K562 (cell line): ENCODE data around the gene MS4A13. TPM values are rescaled to one million over a fixed set of nuclear protein-coding genes. Genes with fewer than 3 reads are reported as not detected.

ENCODE experiments used
- ATAC-seq: fragments of 200-7000 bp; cut with Tn5 transposase; 3 replicates; pipeline ENCODE4 v1.9.1; 2020; ENCODE audit warnings: moderate library complexity
- BruUV-seq: library from RNA; stranded (reverse); fragments of 400-500 nt; replicated peaks from 2 replicates; lab custom pipeline; 2021; lab: Mats Ljungman, UMichigan
- CTCF ChIA-PET: fragments of 300-600 bp; formaldehyde crosslinking; extraction: SDS; loops from one replicate; lab custom pipeline; 2021; ENCODE audit warnings: low intra/inter-chr PET ratio; lab: Yijun Ruan, JAX
- POLR2A ChIA-PET: fragments of 300-600, 350-650 bp; sonication (Branson Sonifier 250); formaldehyde crosslinking; extraction: SDS; loops from one replicate; lab custom pipeline; 2021; ENCODE audit warnings: antibody characterized with exemption, inconsistent platforms; lab: Yijun Ruan, JAX
- DNase-seq, 4 experiments: peaks; one replicate each; pipeline versions ENCODE4 v3.0.0 to v3.0.0-alpha.2; 2011 to 2018; ENCODE audit warnings: low spot score in 3 of 4, mixed read lengths in 3 of 4; ENCODE audit errors: extremely low read depth in 1 of 4
- FAIRE-seq: peaks from 2 replicates; lab custom pipeline; 2011; peaks lifted over from hg19 to GRCh38; lab: Jason Lieb, UNC
- H2AFZ ChIP-seq: 2 replicates; pipeline ENCODE4 v1.6.0; 2011; ENCODE audit warnings: low read depth, low read length, control low read depth, inconsistent platforms
- H3K27ac ChIP-seq: fragments of 200-600 bp; 3 replicates; pipeline ENCODE4 v1.8.0; 2011; ENCODE audit warnings: low read depth, mild to moderate bottlenecking, control low read depth, inconsistent platforms, low read length, moderate library complexity, mixed read lengths; ENCODE audit errors: extremely low read depth
- H3K27me3 ChIP-seq, 2 experiments: fragments of 300-600 bp in 1 of 2; 2 replicates in 1 of 2; 3 replicates in 1 of 2; pipeline versions ENCODE4 v1.6.0 to v1.8.0; 2011; ENCODE audit warnings: inconsistent platforms in 2 of 2, low read length in 2 of 2, mild to moderate bottlenecking in 1 of 2, mixed read lengths in 1 of 2, moderate library complexity in 1 of 2; ENCODE audit not compliant: control insufficient read depth in 2 of 2, insufficient read depth in 2 of 2
- H3K36me3 ChIP-seq: fragments of 300-600 bp; 3 replicates; pipeline ENCODE4 v1.8.0; 2011; ENCODE audit warnings: mild to moderate bottlenecking, low read length, inconsistent platforms; ENCODE audit not compliant: control insufficient read depth, insufficient read depth
- H3K4me1 ChIP-seq, 2 experiments: fragments of 200-600 bp in 1 of 2; replicated peaks in 1 of 2; 2 replicates in 1 of 2; 3 replicates in 1 of 2; pipeline versions ENCODE4 v1.5.1 to v1.8.0; 2011; ENCODE audit warnings: inconsistent platforms in 2 of 2, low read length in 2 of 2, mild to moderate bottlenecking in 1 of 2, mixed read lengths in 1 of 2, moderate library complexity in 1 of 2; ENCODE audit not compliant: control insufficient read depth in 2 of 2, insufficient read depth in 2 of 2
- H3K4me2 ChIP-seq: 2 replicates; pipeline ENCODE4 v1.6.1; 2011; ENCODE audit warnings: low read length, control low read depth, inconsistent platforms, mixed read lengths; ENCODE audit not compliant: insufficient read depth
- H3K4me3 ChIP-seq: fragments of 200-600 bp; sonication (generic), shearing (Covaris generic); 2 replicates; pipeline ENCODE4 v1.5.1; 2016; ENCODE audit warnings: control low read depth, inconsistent platforms
- H3K79me2 ChIP-seq: fragments of 200-600 bp; 3 replicates; pipeline ENCODE4 v1.8.0; 2011; ENCODE audit warnings: low read length, inconsistent platforms; ENCODE audit not compliant: control insufficient read depth, insufficient read depth
- H3K9ac ChIP-seq, 2 experiments: 2 replicates each; pipeline versions ENCODE4 v1.6.0 to v1.6.1; 2011; ENCODE audit warnings: low read depth in 2 of 2, low read length in 2 of 2, control low read depth in 1 of 2, inconsistent platforms in 1 of 2, mild to moderate bottlenecking in 1 of 2, mixed read lengths in 1 of 2; ENCODE audit not compliant: insufficient read depth in 1 of 2
- H3K9me1 ChIP-seq: one replicate; pipeline ENCODE4 v1.6.0; 2011; ENCODE audit warnings: inconsistent platforms, mild to moderate bottlenecking, low read length, moderate library complexity; ENCODE audit not compliant: control insufficient read depth, insufficient read depth
- H3K9me3 ChIP-seq: replicated peaks from 2 replicates; pipeline ENCODE4 v1.5.1; 2011; ENCODE audit warnings: low read depth, low read length, inconsistent platforms; ENCODE audit not compliant: control insufficient read depth, insufficient read depth
- H4K20me1 ChIP-seq: replicated peaks from 2 replicates; pipeline ENCODE4 v1.6.1; 2011; ENCODE audit warnings: low read length, inconsistent platforms, mixed read lengths; ENCODE audit not compliant: control insufficient read depth, insufficient read depth
- ADNP ChIP-seq: fragments of 200-800 bp; sonication (Bioruptor generic); IDR thresholded peaks from 2 replicates; pipeline ENCODE4 v1.6.1; 2016; ENCODE audit warnings: missing genetic modification characterization, missing compliant biosample characterization
- ETS1 ChIP-seq: conservative IDR thresholded peaks from 2 replicates; pipeline ENCODE4 v1.6.1; 2011; ENCODE audit warnings: low read depth, mild to moderate bottlenecking, low read length; ENCODE audit not compliant: control insufficient read depth
- ETV1 ChIP-seq: fragments of 450-650 bp; conservative IDR thresholded peaks from 2 replicates; pipeline ENCODE4 v1.6.1; 2016; ENCODE audit warnings: missing genetic modification characterization, control low read depth, low read depth, missing compliant biosample characterization
- MTA3 ChIP-seq: fragments of 450-650 bp; formaldehyde crosslinking; IDR thresholded peaks from 2 replicates; pipeline ENCODE4 v1.6.1; 2017; ENCODE audit warnings: mild to moderate bottlenecking, borderline replicate concordance
- NCOR1 ChIP-seq: fragments of 450-650 bp; IDR thresholded peaks from 2 replicates; pipeline ENCODE4 v1.6.1; 2016; ENCODE audit warnings: mild to moderate bottlenecking, moderate library complexity
- NR1H2 ChIP-seq: sonication (generic); formaldehyde crosslinking; IDR thresholded peaks from 2 replicates; pipeline ENCODE4 v1.4.0; 2020; ENCODE audit warnings: mild to moderate bottlenecking, missing genetic modification reagents
- POLR3G ChIP-seq: IDR thresholded peaks from 2 replicates; pipeline ENCODE4 v1.6.1; 2011; ENCODE audit not compliant: insufficient read length, insufficient replicate concordance; ENCODE audit errors: extremely low read depth
- RFX5 ChIP-seq: IDR thresholded peaks from 2 replicates; pipeline ENCODE4 v1.6.1; 2011; ENCODE audit warnings: low read depth, mild to moderate bottlenecking, improper control_type of control experiment, low read length
- SIN3A ChIP-seq, 2 experiments: fragments of 150-350 bp in 1 of 2; IDR thresholded peaks; 2 replicates each; pipeline ENCODE4 v1.6.1; 2011 to 2016; ENCODE audit warnings: borderline replicate concordance in 2 of 2, low read depth in 2 of 2, low read length in 2 of 2, mild to moderate bottlenecking in 2 of 2, moderate library complexity in 2 of 2; ENCODE audit not compliant: control insufficient read depth in 1 of 2
- TSC22D4 ChIP-seq: fragments of 450-650 bp; IDR thresholded peaks from 2 replicates; pipeline ENCODE4 v1.6.1; 2016; ENCODE audit warnings: missing genetic modification characterization, missing biosample characterization, control low read depth
- U2AF2 ChIP-seq: fragments of 200-400 bp; formaldehyde crosslinking; optimal IDR thresholded peaks from 2 replicates; pipeline ENCODE3; 2017; ENCODE audit warnings: low read depth, mild to moderate bottlenecking, low read length
- ZBTB8A ChIP-seq: fragments of 450-650 bp; IDR thresholded peaks from 2 replicates; pipeline ENCODE4 v1.6.1; 2018; ENCODE audit warnings: mild to moderate bottlenecking, moderate library complexity; ENCODE audit not compliant: partially characterized antibody
- ZNF224 ChIP-seq: sonication (generic); formaldehyde crosslinking; IDR thresholded peaks from 2 replicates; pipeline ENCODE4 v1.8.0; 2022; ENCODE audit warnings: mild to moderate bottlenecking, missing genetic modification reagents
- ZNF232 ChIP-seq: sonication (generic); formaldehyde crosslinking; IDR thresholded peaks from 2 replicates; pipeline ENCODE4 v1.8.0; 2022; ENCODE audit warnings: mild to moderate bottlenecking, missing genetic modification reagents
- WGBS: fragments of 100-300 bp; shearing (Covaris generic); methylation state at CpG from one replicate; pipeline ENCODE4 v1.1.6; 2016; ENCODE audit warnings: low coverage, mixed read lengths; ENCODE audit not compliant: insufficient coverage; ENCODE audit errors: missing lambda C conversion rate; 5-methylcytosine and 5-hydroxymethylcytosine counted together
- in situ Hi-C: fragments of 300-500 bp; cut with MboI; formaldehyde crosslinking; loops from 4 replicates; pipeline ENCODE4 v1.15.0; 2018; ENCODE audit warnings: inconsistent platforms, mixed read lengths
- intact Hi-C: fragments of 100-400 bp; cut with micrococcal nuclease; formaldehyde crosslinking; loops from 2 replicates; pipeline ENCODE4 v1.14.2; 2022
- polyA plus RNA-seq, 8 experiments: library from polyadenylated mRNA; depleted of rRNA in 4 of 8; stranded (reverse) in 5 of 8; unstranded in 3 of 8; fragments of >200 nt; fragmentation: Nextera tagmentation in 2 of 8; fragmentation: Illumina TruSeq in 1 of 8; extraction: Ambion mirVana in 2 of 8; extraction: Trizol in 1 of 8; gene quantifications; 2 replicates each; pipeline versions ENCODE4 v1.2.1 to v1.2.3, GENCODE V29; 2011 to 2014; ENCODE audit warnings: inconsistent platforms in 1 of 8, missing spikeins in 1 of 8
- total RNA-seq, 7 experiments: library from RNA; depleted of rRNA in 6 of 7; stranded (reverse); fragments of >200 nt in 6 of 7; fragmentation: Illumina TruSeq in 2 of 7; extraction: Trizol in 2 of 7; gene quantifications; 2 replicates each; pipeline versions ENCODE4 v1.2.1 to v1.2.3, GENCODE V29; 2011 to 2021; ENCODE audit warnings: low replicate concordance in 1 of 7
- TF ChIP-seq, protein P1 (sequence below): sonication (generic); formaldehyde crosslinking; IDR thresholded peaks from 2 replicates; pipeline ENCODE4 v1.8.0; 2022; ENCODE audit warnings: missing genetic modification reagents, mild to moderate bottlenecking, borderline replicate concordance

The MS4A13 gene
- total and polyA plus RNA-seq, 9 of the 15 experiments (the other 6 are each of a cell fraction or from before 2014, with no cell fraction given), result 0.15 to 0.43 (median 0.36) TPM; not detected in 6

DNA sequence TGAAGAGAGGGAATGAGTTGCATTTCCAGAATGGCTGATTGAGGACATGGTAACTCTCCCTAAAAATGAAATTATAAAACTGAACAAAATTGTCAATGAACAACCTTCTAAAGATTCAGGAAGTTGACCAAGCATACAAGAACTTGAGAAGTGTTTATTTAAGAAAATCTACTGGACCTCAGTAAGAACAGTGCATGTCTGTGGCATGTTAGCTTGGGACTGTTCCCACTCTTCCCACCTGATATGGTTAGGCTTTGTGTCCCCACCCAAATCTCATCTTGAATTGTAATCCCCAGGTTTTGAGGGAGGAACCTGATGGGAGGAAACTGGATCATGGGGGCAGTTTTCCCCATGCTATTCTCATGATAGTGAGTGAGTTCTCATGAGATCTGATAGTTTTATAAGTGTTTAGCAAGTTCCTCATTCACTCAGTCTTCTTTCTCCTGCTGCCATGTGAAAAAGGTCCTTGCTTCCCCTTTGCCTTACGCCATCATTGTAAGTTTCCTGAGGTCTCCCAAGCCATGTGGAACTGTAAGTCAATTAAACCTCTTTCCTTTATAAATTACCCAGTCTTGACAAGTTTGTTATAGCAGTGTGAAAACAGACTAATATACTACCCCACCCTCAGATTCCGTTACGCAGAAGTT, 15.4 kb downstream of the MS4A13 start:
- ATAC-seq (no peak), DNase-seq (no peak), FAIRE-seq (no peak)
- Histone ChIP-seq H3K4me3 (no peak overlapping the region), H4K20me1 (no peaks in the 10 kb centered on the region), H3K36me3 (no peaks in the 10 kb centered on the region), H3K9me1 (no peaks in the 10 kb centered on the region), H3K4me2 (no peak overlapping the region), H3K9me3 (no peaks in the 10 kb centered on the region), H3K27me3 (no peaks in the 10 kb centered on the region), H3K27ac (no peak overlapping the region), H2AFZ (no peak overlapping the region), H3K79me2 (no peaks in the 10 kb centered on the region), H3K4me1 (no peaks in the 10 kb centered on the region), H3K9ac (no peak overlapping the region)
- ChIA-PET POLR2A (interaction anchor here (0.6 kb wide), 1 partner anchor 1791 kb away, joined by 4 read pairs; no protein-coding TSS in a partner anchor), CTCF (no interaction called here)
- TF ChIP-seq ZBTB8A, result no peak
- no peak for TF ChIP-seq NR1H2 (CRISPR knock-in tag)
- TF ChIP-seq RFX5, result no peak
- no peak for TF ChIP-seq ZNF224 (CRISPR knock-in tag)
- TF ChIP-seq, protein P1, sequence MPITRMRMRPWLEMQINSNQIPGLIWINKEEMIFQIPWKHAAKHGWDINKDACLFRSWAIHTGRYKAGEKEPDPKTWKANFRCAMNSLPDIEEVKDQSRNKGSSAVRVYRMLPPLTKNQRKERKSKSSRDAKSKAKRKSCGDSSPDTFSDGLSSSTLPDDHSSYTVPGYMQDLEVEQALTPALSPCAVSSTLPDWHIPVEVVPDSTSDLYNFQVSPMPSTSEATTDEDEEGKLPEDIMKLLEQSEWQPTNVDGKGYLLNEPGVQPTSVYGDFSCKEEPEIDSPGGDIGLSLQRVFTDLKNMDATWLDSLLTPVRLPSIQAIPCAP (CRISPR knock-in tag), result no peak
- TF ChIP-seq NCOR1, result no peak
- TF ChIP-seq MTA3, result no peak
- TF ChIP-seq ZNF232 (CRISPR knock-in tag), result no peak
- TF ChIP-seq SIN3A (IDR thresholded peaks at IDR 0.05; ENCODE audit: borderline replicate concordance in 2 of 2, control insufficient read depth in 1 of 2, low read depth in 2 of 2, low read length in 2 of 2), result no peak
- no peak for TF ChIP-seq ETV1
- TF ChIP-seq TSC22D4 (tag), result no peak
- no peak for TF ChIP-seq U2AF2
- no peak for TF ChIP-seq ETS1
- no peak for TF ChIP-seq ADNP (tag)
- TF ChIP-seq POLR3G, result no peak
- 11% methylated on average over 3 of the region's 3 CpGs for WGBS
- in situ Hi-C loops, result no loop called here
- intact Hi-C loops, result no loop called here
- BruUV-seq, result no TSS peak
